Activated naive CD8-positive, alpha-beta T cell treated with anti-CD3 and anti-CD28 coated beads, Interleukin-2, amount 50 U/mL, for 24 hours (primary cell): ENCODE measurements around the gene LDLRAD3.

Experiments
- ATAC-seq: fragments of 150-1000 bp; cut with Tn5 transposase; one replicate; pipeline ENCODE4 v1.10.0; 2021
- DNase-seq: peaks from one replicate; pipeline ENCODE4 v3.0.0; 2021
- H3K27ac Mint-ChIP-seq: one replicate; pipeline ENCODE4 v1.8.0; 2021; ENCODE audit warnings: mild to moderate bottlenecking, mixed read lengths
- H3K27me3 Mint-ChIP-seq: one replicate; pipeline ENCODE4 v1.8.0; 2021; ENCODE audit warnings: mixed read lengths
- H3K36me3 Mint-ChIP-seq: one replicate; pipeline ENCODE4 v1.8.0; 2021; ENCODE audit warnings: low read depth, mixed read lengths
- H3K4me1 Mint-ChIP-seq: one replicate; pipeline ENCODE4 v1.8.0; 2021; ENCODE audit warnings: mixed read lengths
- H3K4me3 Mint-ChIP-seq: one replicate; pipeline ENCODE4 v1.8.0; 2021; ENCODE audit warnings: mild to moderate bottlenecking, moderate library complexity, mixed read lengths
- H3K9me3 Mint-ChIP-seq: one replicate; pipeline ENCODE4 v1.8.0; 2021; ENCODE audit warnings: mixed read lengths

LDLRAD3 gene

GRCh38 chr11:35914816-35915215 is 29.0 kb upstream of the LDLRAD3 start:
- no peaks in the 10 kb centered on the region for H3K4me1 Mint-ChIP-seq
- H3K9me3 Mint-ChIP-seq, result no peaks in the 10 kb centered on the region
- H3K4me3 Mint-ChIP-seq, result no peak overlapping the region
- ATAC-seq (no peak), DNase-seq (no peak)
- H3K27ac Mint-ChIP-seq, result no peak overlapping the region
- H3K36me3 Mint-ChIP-seq, result no peaks in the 10 kb centered on the region
- peaks cover 8% of the 10 kb centered on the region for H3K27me3 Mint-ChIP-seq

GRCh38 chr11:35916270-35916669 is 27.6 kb upstream of the LDLRAD3 start:
- Mint-ChIP-seq H3K9me3 (no peaks in the 10 kb centered on the region), H3K36me3 (no peaks in the 10 kb centered on the region), H3K27ac (no peak overlapping the region), H3K4me1 (no peaks in the 10 kb centered on the region), H3K27me3 (peaks cover 7% of the 10 kb centered on the region), H3K4me3 (no peak overlapping the region)
- ATAC-seq, result no peak
- DNase-seq, result no peak

GRCh38 chr11:35917676-35918075 is 26.2 kb upstream of the LDLRAD3 start:
- Mint-ChIP-seq H3K36me3 (no peaks in the 10 kb centered on the region), H3K4me3 (no peak overlapping the region), H3K27me3 (peaks cover 5% of the 10 kb centered on the region), H3K27ac (no peak overlapping the region), H3K4me1 (no peaks in the 10 kb centered on the region), H3K9me3 (no peaks in the 10 kb centered on the region)
- DNase-seq, result no peak
- ATAC-seq, result no peak

- Mint-ChIP-seq H3K4me1 (no peaks in the 10 kb centered on the region), H3K4me3 (no peak overlapping the region), H3K27me3 (peaks cover 5% of the 10 kb centered on the region), H3K27ac (no peak overlapping the region), H3K9me3 (no peaks in the 10 kb centered on the region), H3K36me3 (no peaks in the 10 kb centered on the region)
- DNase-seq (no peak), ATAC-seq (no peak)
Observed at GRCh38 chr11:35918716-35919115, 25.1 kb upstream of the LDLRAD3 start.

GRCh38 chr11:35919244-35919643 is 24.6 kb upstream of the LDLRAD3 start:
- Mint-ChIP-seq H3K4me1 (no peaks in the 10 kb centered on the region), H3K9me3 (no peaks in the 10 kb centered on the region), H3K4me3 (no peak overlapping the region), H3K27ac (no peak overlapping the region), H3K27me3 (peaks cover 2% of the 10 kb centered on the region), H3K36me3 (no peaks in the 10 kb centered on the region)
- ATAC-seq (no peak), DNase-seq (no peak)

GRCh38 chr11:35923452-35923851 is 20.4 kb upstream of the LDLRAD3 start:
- no peak overlapping the region for H3K27ac Mint-ChIP-seq
- no peak for DNase-seq
- peaks cover 4% of the 10 kb centered on the region for H3K27me3 Mint-ChIP-seq
- no peak for ATAC-seq
- no peaks in the 10 kb centered on the region for H3K36me3 Mint-ChIP-seq
- no peaks in the 10 kb centered on the region for H3K4me1 Mint-ChIP-seq
- H3K9me3 Mint-ChIP-seq, result no peaks in the 10 kb centered on the region
- H3K4me3 Mint-ChIP-seq, result no peak overlapping the region

- Mint-ChIP-seq H3K9me3 (no peaks in the 10 kb centered on the region), H3K27me3 (peaks cover 4% of the 10 kb centered on the region), H3K36me3 (no peaks in the 10 kb centered on the region), H3K4me1 (no peaks in the 10 kb centered on the region), H3K27ac (no peak overlapping the region), H3K4me3 (no peak overlapping the region)
- ATAC-seq (no peak), DNase-seq (no peak)
Observed at GRCh38 chr11:35924811-35925210, 19.1 kb upstream of the LDLRAD3 start.

GRCh38 chr11:35927104-35927503 is 16.8 kb upstream of the LDLRAD3 start:
- Mint-ChIP-seq H3K27ac (no peak overlapping the region), H3K4me3 (no peak overlapping the region), H3K9me3 (peaks cover 5% of the 10 kb centered on the region), H3K36me3 (no peaks in the 10 kb centered on the region), H3K4me1 (no peaks in the 10 kb centered on the region), H3K27me3 (peaks cover 4% of the 10 kb centered on the region)
- no peak for ATAC-seq
- no peak for DNase-seq

GRCh38 chr11:35927682-35928081 is 16.2 kb upstream of the LDLRAD3 start:
- Mint-ChIP-seq H3K27me3 (peaks cover 4% of the 10 kb centered on the region), H3K9me3 (peaks cover 5% of the 10 kb centered on the region), H3K4me1 (no peaks in the 10 kb centered on the region), H3K4me3 (no peak overlapping the region), H3K36me3 (no peaks in the 10 kb centered on the region), H3K27ac (no peak overlapping the region)
- DNase-seq (no peak), ATAC-seq (no peak)

GRCh38 chr11:35928688-35929395 is 15.0 kb upstream of the LDLRAD3 start:
- Mint-ChIP-seq H3K4me3 (no peak overlapping the region), H3K9me3 (peaks cover 5% of the 10 kb centered on the region), H3K27ac (no peak overlapping the region), H3K4me1 (no peaks in the 10 kb centered on the region), H3K36me3 (no peaks in the 10 kb centered on the region), H3K27me3 (peaks cover 4% of the 10 kb centered on the region)
- DNase-seq, result no peak
- ATAC-seq, result no peak

GRCh38 chr11:35930466-35930865 is 13.4 kb upstream of the LDLRAD3 start:
- ATAC-seq (no peak), DNase-seq (no peak)
- peaks cover 5% of the 10 kb centered on the region for H3K9me3 Mint-ChIP-seq
- H3K27me3 Mint-ChIP-seq, result peaks cover 12% of the 10 kb centered on the region
- no peaks in the 10 kb centered on the region for H3K4me1 Mint-ChIP-seq
- H3K27ac Mint-ChIP-seq, result no peak overlapping the region
- H3K4me3 Mint-ChIP-seq, result no peak overlapping the region
- H3K36me3 Mint-ChIP-seq, result no peaks in the 10 kb centered on the region

- ATAC-seq (no peak), DNase-seq (no peak)
- Mint-ChIP-seq H3K4me3 (no peak overlapping the region), H3K4me1 (no peaks in the 10 kb centered on the region), H3K9me3 (peaks cover 5% of the 10 kb centered on the region), H3K27me3 (peaks cover 18% of the 10 kb centered on the region), H3K27ac (no peak overlapping the region), H3K36me3 (no peaks in the 10 kb centered on the region)
Observed at GRCh38 chr11:35932121-35932520, 11.7 kb upstream of the LDLRAD3 start.

- Mint-ChIP-seq H3K4me1 (no peaks in the 10 kb centered on the region), H3K27me3 (peaks cover 18% of the 10 kb centered on the region), H3K36me3 (no peaks in the 10 kb centered on the region), H3K4me3 (no peak overlapping the region), H3K9me3 (peaks cover 5% of the 10 kb centered on the region), H3K27ac (no peak overlapping the region)
- DNase-seq (no peak), ATAC-seq (no peak)
Observed at GRCh38 chr11:35932681-35933319, 11.1 kb upstream of the LDLRAD3 start.

- H3K9me3 Mint-ChIP-seq, result peaks cover 5% of the 10 kb centered on the region
- peaks cover 18% of the 10 kb centered on the region for H3K27me3 Mint-ChIP-seq
- ATAC-seq (no peak), DNase-seq (no peak)
- no peak overlapping the region for H3K27ac Mint-ChIP-seq
- no peaks in the 10 kb centered on the region for H3K4me1 Mint-ChIP-seq
- H3K4me3 Mint-ChIP-seq, result no peak overlapping the region
- H3K36me3 Mint-ChIP-seq, result no peaks in the 10 kb centered on the region
Observed at GRCh38 chr11:35933320-35933871, 10.5 kb upstream of the LDLRAD3 start.

- peaks cover 22% of the 10 kb centered on the region for H3K27me3 Mint-ChIP-seq
- peaks cover 5% of the 10 kb centered on the region for H3K9me3 Mint-ChIP-seq
- H3K27ac Mint-ChIP-seq, result no peak overlapping the region
- no peak overlapping the region for H3K4me3 Mint-ChIP-seq
- DNase-seq (no peak), ATAC-seq (no peak)
- no peaks in the 10 kb centered on the region for H3K36me3 Mint-ChIP-seq
- H3K4me1 Mint-ChIP-seq, result no peaks in the 10 kb centered on the region
Observed at GRCh38 chr11:35934271-35934670, 9.6 kb upstream of the LDLRAD3 start.
